ENCODE results near the gene GPC6. TPM values are rescaled to one million over a fixed set of nuclear protein-coding genes. Genes with fewer than 3 reads are reported as not detected.

Gene GPC6
- total and polyA plus RNA-seq, 9 of the 15 experiments (the other 6 are each of a cell fraction or from before 2014, with no cell fraction given) = under 0.01 to 0.20 (median 0.01) TPM; not detected in 4

- FAIRE-seq = no peak
- no peaks in the 10 kb centered on the region for H3K4me1 ChIP-seq (replicated peaks in 1 of 2; ENCODE audit: control insufficient read depth in 2 of 2, insufficient read depth in 2 of 2, low read length in 2 of 2)
- intact Hi-C loops (cut with micrococcal nuclease) = no loop called here
- DNase-seq (ENCODE audit: extremely low read depth in 1 of 4, low spot score in 3 of 4) = no peak
- H3K79me2 ChIP-seq (ENCODE audit: control insufficient read depth, insufficient read depth, low read length) = no peaks in the 10 kb centered on the region
- no peaks in the 10 kb centered on the region for H4K20me1 ChIP-seq (replicated peaks; ENCODE audit: control insufficient read depth, insufficient read depth, low read length)
- no peaks in the 10 kb centered on the region for H3K9me3 ChIP-seq (replicated peaks; ENCODE audit: control insufficient read depth, insufficient read depth, low read depth, low read length)
- no peaks in the 10 kb centered on the region for H3K36me3 ChIP-seq (ENCODE audit: control insufficient read depth, insufficient read depth, low read length)
- no peak overlapping the region for H3K9ac ChIP-seq (ENCODE audit: insufficient read depth in 1 of 2, low read depth in 2 of 2, low read length in 2 of 2)
- no peak overlapping the region for H3K4me3 ChIP-seq
- BruUV-seq (replicated peaks) = no TSS peak
- no peak for ATAC-seq
- no peaks in the 10 kb centered on the region for H3K27me3 ChIP-seq (ENCODE audit: control insufficient read depth in 2 of 2, insufficient read depth in 2 of 2, low read length in 2 of 2)
- in situ Hi-C loops (cut with MboI) = no loop called here
- 0% methylated on average over 3 of the region's 3 CpGs for WGBS (ENCODE audit: insufficient coverage, low coverage, missing lambda C conversion rate)
- H3K9me1 ChIP-seq (ENCODE audit: control insufficient read depth, insufficient read depth, low read length) = no peaks in the 10 kb centered on the region
- ChIA-PET CTCF (ENCODE audit: low intra/inter-chr PET ratio) (no interaction called here), POLR2A (no interaction called here)
- H3K27ac ChIP-seq (ENCODE audit: extremely low read depth, low read depth, low read length) = no peak overlapping the region
- H3K4me2 ChIP-seq (ENCODE audit: insufficient read depth, low read length) = no peak overlapping the region
- no peak overlapping the region for H2AFZ ChIP-seq (ENCODE audit: low read depth, low read length)
- TF ChIP-seq ILF3 (IDR thresholded peaks at IDR 0.05; ENCODE audit: borderline replicate concordance) (no peak), CHAMP1 (IDR thresholded peaks at IDR 0.05) (no peak), ZNF445 (CRISPR knock-in tag; IDR thresholded peaks at IDR 0.05; ENCODE audit: low read depth) (no peak), ZNF324 (CRISPR knock-in tag; IDR thresholded peaks at IDR 0.05) (no peak), ZNF830 (CRISPR knock-in tag; IDR thresholded peaks at IDR 0.05) (no peak), MLLT1 (IDR thresholded peaks at IDR 0.05) (no peak), CBX3 (IDR thresholded peaks at IDR 0.05; ENCODE audit: borderline replicate concordance in 1 of 2, low read length in 2 of 2) (no peak), ZNF76 (CRISPR knock-in tag; IDR thresholded peaks at IDR 0.05; ENCODE audit: borderline replicate concordance) (no peak), TARDBP (IDR thresholded peaks at IDR 0.05) (no peak)
Observed at GRCh38 chr13:93811071-93811737, 584.6 kb downstream of the GPC6 start.
